Measurements from ENCODE around the gene WFIKKN1.

WFIKKN1 gene

DNA sequence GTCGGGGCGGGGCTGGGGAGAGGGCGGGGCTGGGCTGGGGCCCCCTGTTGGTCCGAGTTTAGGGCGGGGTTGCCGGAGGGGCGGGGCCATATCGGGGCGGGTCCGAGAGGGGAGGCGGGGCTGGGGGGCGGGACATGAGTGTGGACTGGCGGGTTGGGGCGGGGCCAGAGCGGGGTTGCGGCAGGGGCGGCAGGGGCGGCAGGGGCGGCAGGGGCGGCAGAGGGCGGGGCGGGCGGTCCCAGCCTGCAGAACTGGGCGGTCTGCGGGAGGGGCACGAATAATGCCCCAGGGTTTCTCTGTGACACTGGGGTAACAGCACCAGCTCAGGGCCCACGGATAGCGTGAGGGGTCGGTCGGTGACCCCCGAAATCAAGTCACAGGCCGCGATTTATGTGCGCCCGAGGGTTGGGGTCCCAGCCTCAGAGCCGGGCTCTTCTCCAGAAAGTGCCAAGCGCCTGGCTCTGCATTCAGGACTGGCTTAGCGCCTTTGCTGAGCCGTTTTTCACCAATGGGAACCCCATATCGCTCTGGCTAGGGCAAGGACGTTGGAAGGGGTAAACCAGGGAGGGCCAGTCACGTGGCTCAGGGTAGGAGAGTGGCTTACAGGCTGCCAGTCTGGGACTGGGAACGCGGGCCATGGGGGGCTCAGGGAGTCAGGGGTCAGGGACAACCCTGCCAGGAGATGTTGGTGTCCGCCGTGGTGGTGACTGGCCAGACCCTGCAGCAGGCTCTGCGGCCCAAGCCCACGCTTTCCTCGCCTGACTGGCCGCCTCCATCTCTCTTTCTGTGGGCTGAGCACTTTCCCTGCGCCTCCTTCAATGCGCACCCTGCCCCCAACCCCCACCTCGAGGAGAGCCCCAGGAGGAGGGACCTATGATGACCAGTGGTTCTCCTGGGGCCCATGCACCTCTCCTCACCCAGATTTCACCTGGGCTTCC, 6.6 kb downstream of the WFIKKN1 start:
- peak; percentile 98 for DNase-seq (ENCODE audit: low spot score)

DNA sequence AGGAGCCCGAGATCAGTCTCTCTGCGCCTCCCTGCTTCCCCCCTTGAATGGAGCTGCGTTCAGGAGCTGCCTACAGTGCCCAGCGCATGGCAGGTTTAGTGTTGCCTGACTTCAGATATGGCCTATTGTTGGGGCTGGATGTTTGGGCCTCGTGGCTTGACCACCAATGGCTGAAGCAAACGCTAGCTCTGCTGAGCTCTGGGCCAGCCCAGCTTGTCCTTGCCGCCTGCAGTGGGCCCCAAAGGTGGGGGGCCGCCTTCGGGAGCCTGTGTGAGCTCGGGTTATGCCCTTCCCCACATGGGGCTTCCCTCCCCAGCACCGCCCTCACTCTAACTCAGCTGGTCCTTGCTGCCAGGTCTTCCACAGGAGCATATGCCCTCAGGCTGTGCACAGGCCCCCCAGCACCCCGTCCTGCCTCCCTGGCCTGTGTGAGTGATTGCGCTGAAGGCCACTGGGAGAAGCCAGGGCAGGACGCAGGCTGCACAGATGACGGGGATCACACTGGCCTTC, 7.3 kb downstream of the WFIKKN1 start:
- no peak for DNase-seq (ENCODE audit: low spot score)

DNA sequence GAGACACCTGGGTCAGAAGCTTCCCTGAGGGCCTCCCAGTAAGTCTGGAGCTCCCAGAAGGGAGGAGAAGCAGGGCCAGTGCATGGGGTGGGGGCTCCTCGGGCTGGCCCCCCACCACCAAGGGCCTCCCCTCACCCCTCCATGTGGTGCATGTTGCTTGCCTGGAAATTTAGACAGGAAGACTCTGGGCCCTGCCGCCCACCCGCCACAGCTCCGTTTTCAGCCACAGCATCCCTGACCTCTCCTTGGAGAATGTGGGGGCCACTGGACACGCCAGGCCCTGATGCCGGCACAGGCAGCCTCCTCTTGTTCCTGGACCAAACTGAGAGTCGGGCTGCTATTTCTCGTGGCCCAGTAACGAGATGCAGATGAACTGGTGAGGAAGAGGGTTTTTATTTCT, 8.1 kb downstream of the WFIKKN1 start:
- no peak for DNase-seq (ENCODE audit: low spot score)

GRCh38 chr16:640614-641013, 9.8 kb downstream of the WFIKKN1 start:
- no peak for DNase-seq (ENCODE audit: low spot score)

GRCh38 chr16:641326-642188, 10.8 kb downstream of the WFIKKN1 start, which contains the start of gene MCRIP2:
MCRIP2 (plus strand) TSS chr16:641828; CDS start chr16:641992, 164 bp downstream.
- DNase-seq (ENCODE audit: low spot score) = peak; percentile 94

- peak; percentile 83 for DNase-seq (ENCODE audit: low spot score)
Observed at GRCh38 chr16:642189-643049, 11.6 kb downstream of the WFIKKN1 start.

DNA sequence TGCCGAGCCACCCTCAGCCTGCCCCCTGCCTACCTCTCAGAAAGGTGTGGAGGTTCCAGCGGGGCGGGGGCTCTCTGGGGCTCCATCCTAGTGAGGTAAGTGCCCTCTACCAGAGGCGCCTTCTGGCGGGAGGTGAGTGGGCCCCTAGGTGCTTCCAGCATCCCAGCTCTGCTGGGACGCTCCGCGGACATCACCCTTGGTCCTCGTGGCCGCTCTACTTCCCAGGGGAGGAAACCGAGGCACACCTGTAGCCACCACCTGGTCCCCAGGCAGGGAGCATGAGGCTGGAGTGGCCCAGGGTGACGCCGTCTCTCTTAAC, 12.2 kb downstream of the WFIKKN1 start:
- no peak for DNase-seq (ENCODE audit: low spot score)

- no peak for DNase-seq (ENCODE audit: low spot score)
Observed at GRCh38 chr16:644556-644955, 13.8 kb downstream of the WFIKKN1 start.

GRCh38 chr16:645852-646678, 15.3 kb downstream of the WFIKKN1 start:
- DNase-seq (ENCODE audit: low spot score) = peak; percentile 93

DNA sequence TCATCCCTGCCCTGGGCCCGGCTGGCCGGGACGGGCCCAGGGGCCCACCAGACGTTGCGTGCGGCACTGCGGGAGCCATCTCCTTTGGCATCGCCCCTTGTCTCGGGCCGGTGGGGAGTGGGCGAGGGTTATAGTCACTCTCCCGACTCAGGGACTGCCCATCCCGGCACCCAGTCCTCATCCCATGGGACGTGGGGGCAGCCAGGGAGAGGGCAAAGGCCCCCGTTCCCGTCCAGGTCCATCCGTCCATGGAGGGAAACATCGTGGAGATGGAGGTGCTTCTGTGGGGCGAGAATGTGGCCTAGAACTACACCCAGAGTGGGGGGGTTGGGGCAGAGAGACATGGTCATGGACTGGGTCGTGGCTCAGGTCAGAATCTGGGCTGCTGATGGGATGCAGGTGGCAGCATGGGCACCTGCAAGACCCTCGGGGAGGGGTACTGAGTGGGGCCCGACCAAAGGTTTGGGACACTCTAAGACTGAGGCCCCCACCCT, 15.9 kb downstream of the WFIKKN1 start:
- DNase-seq (ENCODE audit: low spot score) = no peak

GRCh38 chr16:647173-647902, 16.6 kb downstream of the WFIKKN1 start:
- DNase-seq (ENCODE audit: low spot score) = no peak

DNA sequence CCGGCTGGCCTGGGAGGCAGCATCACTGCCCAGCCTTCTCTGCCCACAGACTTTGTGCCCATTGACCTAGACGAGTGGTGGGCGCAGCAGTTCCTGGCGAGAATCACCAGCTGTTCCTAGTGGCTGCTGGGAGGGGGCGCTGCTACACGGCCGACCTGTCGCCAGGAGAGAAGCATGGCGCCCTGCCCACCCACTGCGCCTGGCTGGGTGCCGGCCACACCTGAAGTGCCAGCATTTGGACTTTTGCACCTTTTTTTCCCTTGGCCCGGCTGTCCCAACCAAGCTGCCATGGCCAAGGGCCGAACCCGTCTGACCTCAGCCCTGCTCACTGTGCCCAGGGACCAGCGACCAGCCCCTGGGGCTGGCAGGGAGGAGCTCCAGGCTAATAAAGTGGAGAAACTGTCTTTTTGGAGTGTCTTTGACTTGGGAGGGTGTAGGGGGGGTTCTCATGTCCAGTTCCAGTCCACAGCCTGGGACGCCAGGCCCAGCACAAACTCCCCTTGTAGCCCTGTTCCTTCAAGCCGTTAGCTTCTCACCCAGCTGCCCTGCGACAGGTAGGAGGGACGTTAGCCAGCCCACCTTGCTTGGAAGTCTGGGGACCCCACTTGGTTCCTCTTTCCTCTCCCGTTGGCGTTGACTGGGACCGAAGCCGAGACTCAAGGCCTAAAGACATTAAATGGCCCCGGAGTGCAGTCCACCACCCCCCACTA, 17.4 kb downstream of the WFIKKN1 start:
- no peak for DNase-seq (ENCODE audit: low spot score)

DNA sequence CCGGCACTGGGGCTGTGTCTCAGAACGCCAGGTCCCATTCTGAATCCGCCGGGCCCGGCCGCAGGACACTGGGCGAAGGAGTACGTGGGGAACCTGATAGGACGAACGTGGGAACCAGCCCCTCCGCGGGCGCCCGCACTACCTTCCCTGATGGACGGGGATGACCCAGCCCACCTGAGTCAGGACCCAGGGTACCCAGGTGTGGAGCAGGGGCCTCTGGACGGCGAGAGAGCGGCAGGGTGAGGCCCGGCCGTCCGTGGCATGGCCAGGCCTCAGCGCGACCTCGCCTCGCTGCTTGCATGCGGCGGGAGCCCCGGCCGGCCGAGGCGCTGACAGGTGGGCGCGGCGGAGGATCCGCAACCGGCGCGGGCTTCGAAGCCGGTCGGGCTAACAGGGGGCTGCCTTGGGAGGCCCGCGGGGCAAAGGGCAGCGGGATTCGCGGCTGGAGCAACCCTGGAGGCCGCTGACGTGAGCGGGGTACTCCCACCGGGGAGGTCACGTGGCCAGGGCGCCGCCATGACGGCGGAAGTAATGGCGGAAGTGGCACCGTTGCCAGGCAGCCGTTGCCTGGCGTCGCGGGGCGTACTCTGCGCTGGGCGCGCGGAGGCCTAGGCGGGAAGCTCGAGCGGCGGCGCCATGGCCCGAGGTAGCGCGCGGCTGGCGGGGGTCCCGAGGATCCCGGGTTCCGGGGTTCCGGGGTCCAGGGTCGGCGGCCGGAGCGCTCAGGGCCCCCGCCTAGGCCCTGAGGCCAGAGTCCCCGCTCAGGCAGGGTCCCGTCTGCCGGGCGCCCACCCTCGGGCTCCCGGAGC, 18.2 kb downstream of the WFIKKN1 start, which contains the start of gene WDR90:
Gene WDR90 (plus strand): TSS at position 585 of the 809 bp plus-strand sequence. CDS start 52 bp downstream, at position 637.
- DNase-seq (ENCODE audit: low spot score) = peak; percentile 98

DNA sequence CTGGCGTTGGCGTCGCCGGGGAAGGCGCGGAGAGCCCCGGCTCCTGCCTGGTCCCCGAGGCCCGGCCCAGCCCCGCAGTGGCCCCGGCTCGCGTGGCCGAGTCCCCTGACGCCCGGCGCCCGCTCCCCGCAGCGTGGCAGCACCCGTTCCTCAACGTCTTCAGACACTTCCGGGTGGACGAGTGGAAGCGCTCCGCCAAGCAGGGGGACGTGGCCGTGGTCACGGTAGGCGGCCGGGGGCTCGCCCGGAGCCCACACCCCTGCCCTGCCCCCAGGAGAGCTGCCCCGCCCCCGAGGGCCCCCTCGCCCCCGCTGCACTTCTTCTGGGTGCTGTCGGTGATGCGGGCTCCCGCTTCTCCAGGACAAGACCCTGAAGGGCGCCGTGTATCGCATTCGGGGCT, 18.8 kb downstream of the WFIKKN1 start:
- DNase-seq (ENCODE audit: low spot score) = no peak

GRCh38 chr16:651844-652243, 21.1 kb downstream of the WFIKKN1 start:
- DNase-seq (ENCODE audit: low spot score) = no peak

DNA sequence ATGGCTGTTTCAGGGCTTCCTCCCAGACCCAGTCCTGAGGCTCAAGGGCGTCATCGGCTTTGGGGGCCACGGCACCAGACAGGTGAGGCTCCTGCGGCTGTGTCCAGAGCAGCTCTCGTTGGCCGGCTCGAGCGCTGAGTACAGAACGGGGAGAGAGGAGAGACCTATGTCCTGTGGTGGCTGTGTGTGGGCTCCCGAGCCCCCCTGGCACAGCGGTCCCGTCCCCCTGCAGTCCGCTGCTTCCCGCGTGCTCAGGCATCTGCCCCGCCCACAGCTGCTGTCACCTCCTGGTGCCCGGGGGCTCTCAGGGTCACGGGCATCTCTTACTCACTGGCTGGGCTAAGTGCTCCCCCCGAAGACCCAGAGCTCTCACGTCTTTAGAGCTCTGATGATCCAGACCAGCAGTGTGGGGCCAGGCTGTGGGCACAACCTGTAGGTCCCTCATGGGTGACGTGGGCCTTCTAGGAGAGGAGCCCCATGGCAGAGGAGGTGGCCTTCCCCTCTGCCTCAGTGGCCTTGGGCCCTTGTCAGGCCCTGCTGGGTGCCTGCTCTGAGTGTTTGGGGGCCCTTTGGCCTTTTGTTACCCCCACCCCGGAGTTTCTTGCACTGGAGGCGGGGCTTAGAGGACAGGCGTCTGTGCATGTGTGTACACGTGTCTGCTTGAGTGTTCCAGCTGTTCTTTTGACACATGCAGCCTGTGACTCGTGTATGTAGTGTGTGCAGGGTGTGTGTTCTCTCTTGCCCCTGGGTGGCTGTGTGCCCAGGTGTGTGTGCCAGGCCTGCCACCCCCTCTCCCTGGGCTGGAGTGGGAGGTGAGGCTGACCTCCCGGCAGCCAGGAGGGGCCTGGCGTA, 21.9 kb downstream of the WFIKKN1 start:
- DNase-seq (ENCODE audit: low spot score) = no peak

DNA sequence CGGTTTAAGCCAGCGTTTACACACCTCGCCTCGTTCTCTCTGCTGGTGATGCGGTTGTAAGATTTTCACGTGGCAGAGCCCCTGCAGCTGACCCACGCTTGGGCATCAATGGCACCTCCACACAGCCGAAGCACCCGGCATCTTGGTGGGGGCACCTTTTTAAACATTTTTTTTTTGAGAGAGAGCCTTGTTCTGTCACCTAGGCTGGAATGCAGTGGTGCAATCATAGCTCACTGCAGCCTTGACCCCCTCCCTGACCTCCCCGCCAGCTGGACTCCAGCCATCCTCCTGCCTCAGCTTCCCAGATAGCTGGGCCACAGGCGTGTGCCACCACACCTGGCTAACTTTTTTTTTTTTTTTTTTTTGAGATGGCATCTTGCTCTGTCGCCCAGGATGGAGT, 23.2 kb downstream of the WFIKKN1 start:
- no peak for DNase-seq (ENCODE audit: low spot score)
